ENCODE data around the gene MDFI.

The MDFI gene

DNA sequence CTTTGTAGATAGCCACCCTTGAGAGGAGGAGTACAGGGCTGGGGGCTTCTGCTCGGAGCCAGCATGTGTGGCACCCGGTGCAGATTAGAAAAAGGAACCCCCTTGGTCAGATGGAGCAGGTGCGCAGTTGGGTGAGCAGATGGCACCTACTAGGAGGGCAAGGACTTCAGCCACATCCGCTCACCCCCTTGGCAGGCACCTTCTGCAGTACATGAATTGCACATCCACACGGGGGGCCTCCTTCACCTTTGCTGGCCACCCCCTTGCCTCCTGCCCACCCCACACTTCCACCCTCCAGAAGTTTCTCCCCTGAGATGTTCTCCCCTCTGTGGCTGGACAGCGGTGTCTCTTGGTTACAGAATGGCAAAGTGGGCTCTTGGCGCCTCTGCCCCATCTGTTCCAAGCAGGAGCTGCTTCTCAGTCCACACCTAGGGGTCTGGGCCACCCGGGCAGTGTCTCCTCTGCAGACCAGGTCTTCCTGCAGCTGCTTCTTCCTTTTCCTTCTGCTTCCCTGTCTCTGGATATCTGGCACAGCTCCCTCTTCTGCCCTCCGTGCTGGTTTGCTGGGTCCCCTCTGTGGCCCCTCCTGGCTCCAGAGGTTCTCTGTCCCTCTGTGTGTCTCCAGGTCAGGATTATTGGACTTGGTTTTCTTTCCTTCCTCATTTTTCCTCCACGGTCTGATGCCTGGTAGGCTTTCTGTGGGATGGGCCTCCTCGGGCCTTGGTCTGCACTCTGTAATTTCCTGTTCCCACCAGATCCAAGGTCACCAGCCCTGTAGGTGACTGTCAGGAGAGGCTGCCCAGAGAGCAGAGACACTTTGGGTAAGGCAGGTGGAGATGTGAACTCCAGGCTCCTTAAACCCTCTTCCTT, 4.1 kb downstream of the MDFI start:
- DNase-seq (ENCODE audit: low read depth in 2 of 2): no peak
- no peak overlapping the region for H3K4me3 ChIP-seq (replicated peaks in 1 of 2; ENCODE audit: low read depth in 2 of 2, low read length in 2 of 2)
- no peak for TF ChIP-seq CTCF (IDR thresholded peaks at IDR 0.05; ENCODE audit: low read depth, low read length)

DNA sequence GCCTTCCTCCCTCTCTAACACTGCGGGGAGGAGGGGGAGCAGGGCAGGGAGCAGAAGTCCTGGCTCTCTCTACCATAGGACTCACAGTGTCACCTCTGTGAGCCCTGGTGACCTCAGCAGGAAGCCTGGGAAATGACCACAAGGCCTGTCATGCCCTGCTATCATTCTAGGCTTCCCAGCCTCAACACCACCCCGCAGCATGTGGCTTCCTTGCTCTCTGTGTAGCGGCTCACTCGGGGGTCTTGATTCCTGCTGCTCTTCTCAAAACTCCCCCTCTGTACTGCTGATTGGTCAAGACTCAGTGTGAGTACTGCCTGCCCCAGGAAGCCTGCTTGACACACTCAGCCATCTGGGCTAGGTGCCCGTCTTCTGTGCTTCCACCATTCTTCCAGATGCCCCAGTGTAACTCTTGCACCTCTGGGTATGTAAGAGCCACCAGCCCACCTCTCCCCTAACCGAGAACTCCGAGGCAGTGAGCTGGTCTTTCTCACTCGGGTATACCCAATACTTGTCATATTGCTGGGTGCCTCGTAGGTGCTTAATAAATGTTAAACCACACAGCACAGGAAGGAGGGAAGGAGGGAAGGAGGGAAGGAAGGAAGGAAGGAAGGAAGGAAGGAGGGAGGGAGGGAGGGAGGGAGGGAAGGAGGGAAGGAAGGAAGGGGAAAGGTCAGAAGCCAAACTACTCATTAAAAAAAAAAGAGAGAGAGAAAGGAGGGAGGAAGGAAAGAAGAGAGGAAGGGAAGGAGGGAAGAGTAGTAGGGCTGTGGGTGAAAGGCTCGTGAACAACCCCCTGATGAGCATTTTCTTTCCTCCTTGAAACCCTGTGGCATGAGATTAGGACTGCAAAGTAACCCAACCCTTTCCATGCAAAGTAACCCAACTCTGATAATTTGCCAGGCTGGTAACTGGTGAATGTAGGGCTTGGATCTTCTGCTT, 5.0 kb downstream of the MDFI start:
- no peak for TF ChIP-seq CTCF (IDR thresholded peaks at IDR 0.05; ENCODE audit: low read depth, low read length)
- no peak overlapping the region for H3K4me3 ChIP-seq (replicated peaks in 1 of 2; ENCODE audit: low read depth in 2 of 2, low read length in 2 of 2)
- no peak for DNase-seq (ENCODE audit: low read depth in 2 of 2)

- no peak for TF ChIP-seq CTCF (IDR thresholded peaks at IDR 0.05; ENCODE audit: low read depth, low read length)
- no peak for DNase-seq (ENCODE audit: low read depth in 2 of 2)
- H3K4me3 ChIP-seq (replicated peaks in 1 of 2; ENCODE audit: low read depth in 2 of 2, low read length in 2 of 2): no peak overlapping the region
Observed at GRCh38 chr6:41643899-41644269, 5.6 kb downstream of the MDFI start.

- TF ChIP-seq CTCF (IDR thresholded peaks at IDR 0.05; ENCODE audit: low read depth, low read length): no peak
- no peak for DNase-seq (ENCODE audit: low read depth in 2 of 2)
- H3K4me3 ChIP-seq (replicated peaks in 1 of 2; ENCODE audit: low read depth in 2 of 2, low read length in 2 of 2): no peak overlapping the region
Observed at GRCh38 chr6:41644297-41644879, 6.1 kb downstream of the MDFI start.

GRCh38 chr6:41645007-41645618, 6.8 kb downstream of the MDFI start:
- no peak overlapping the region for H3K4me3 ChIP-seq (replicated peaks in 1 of 2; ENCODE audit: low read depth in 2 of 2, low read length in 2 of 2)
- TF ChIP-seq CTCF (IDR thresholded peaks at IDR 0.05; ENCODE audit: low read depth, low read length): no peak
- DNase-seq (ENCODE audit: low read depth in 2 of 2): no peak

DNA sequence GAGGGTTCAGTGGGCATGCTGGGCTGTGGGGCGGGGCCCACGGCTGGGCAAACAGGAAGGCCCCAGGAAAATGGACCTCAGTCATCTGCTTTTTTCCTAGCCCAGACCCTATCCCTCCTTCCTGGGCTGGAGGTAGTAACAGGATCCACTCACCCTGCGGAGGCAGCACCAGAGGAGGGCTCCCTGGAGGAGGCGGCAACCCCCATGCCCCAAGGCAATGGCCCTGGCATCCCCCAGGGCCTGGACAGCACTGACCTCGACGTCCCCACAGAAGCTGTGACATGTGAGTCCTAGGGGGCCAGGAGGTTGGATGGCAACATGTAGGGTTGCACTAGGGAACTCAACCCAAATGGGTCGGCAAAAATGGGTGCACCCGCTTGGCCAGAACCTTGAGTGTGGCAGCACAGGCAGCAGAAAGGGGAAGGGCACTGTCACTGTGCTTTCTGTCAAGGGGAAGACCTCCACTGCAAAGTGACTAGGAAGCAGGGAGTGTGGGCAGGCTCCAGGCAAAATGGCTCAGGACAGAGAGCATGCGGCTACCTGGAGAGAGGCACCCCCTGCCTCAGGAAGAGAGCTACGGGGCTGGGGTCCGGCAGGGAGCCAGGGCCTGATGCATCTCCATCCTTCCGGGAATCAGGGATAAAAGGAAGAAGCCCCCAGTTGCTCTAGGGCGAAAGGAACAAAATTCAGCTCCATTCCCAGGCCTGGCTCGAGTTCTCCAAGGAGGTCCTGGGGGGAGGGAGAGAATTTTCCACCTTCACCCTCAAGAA, 7.9 kb downstream of the MDFI start:
- no peak for TF ChIP-seq CTCF (IDR thresholded peaks at IDR 0.05; ENCODE audit: low read depth, low read length)
- no peak for DNase-seq (ENCODE audit: low read depth in 2 of 2)
- no peak overlapping the region for H3K4me3 ChIP-seq (replicated peaks in 1 of 2; ENCODE audit: low read depth in 2 of 2, low read length in 2 of 2)
